NCI-H2171 treated with DMSO at 0.1 percent for 48 hours (cell line): Measurements from ENCODE around the gene CTXN3.
A peak's percentile ranks its signal among the peaks of the same experiment; 100 is the strongest.

ENCODE experiments used
- DNase-seq: peaks from one replicate; lab custom pipeline; 2025; lab: John Stamatoyannopoulos, UW

Gene CTXN3

DNA sequence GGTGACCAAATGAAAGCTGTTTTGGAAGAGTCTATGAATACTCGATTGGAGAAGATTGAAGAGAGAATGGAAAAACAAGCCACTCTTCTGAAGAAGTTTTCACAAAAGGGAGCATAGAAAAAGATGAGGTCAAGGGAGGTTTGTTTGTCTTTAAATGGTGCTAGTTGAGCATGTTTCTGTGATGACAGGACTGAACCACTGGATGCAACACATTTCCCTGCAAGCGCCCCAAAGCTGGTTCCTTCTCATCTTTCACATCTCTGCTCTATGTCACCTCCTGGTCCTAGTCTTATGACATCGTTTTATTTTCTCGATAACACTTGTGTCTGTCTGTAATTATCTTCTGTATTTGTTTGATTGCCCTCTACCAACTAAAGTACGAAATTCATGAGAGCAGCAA lies 50.5 kb downstream of the CTXN3 start:
- DNase-seq, result no peak

GRCh38 chr5:127700237-127700766 lies 51.4 kb downstream of the CTXN3 start:
- no peak for DNase-seq

GRCh38 chr5:127702434-127702833 lies 53.6 kb downstream of the CTXN3 start:
- DNase-seq, result no peak

GRCh38 chr5:127702926-127703561 lies 54.2 kb downstream of the CTXN3 start, which contains the start of gene CCDC192:
CCDC192 (plus strand) TSS chr5:127703391; CDS start chr5:127703446, 55 bp downstream.
- DNase-seq, result no peak

DNA sequence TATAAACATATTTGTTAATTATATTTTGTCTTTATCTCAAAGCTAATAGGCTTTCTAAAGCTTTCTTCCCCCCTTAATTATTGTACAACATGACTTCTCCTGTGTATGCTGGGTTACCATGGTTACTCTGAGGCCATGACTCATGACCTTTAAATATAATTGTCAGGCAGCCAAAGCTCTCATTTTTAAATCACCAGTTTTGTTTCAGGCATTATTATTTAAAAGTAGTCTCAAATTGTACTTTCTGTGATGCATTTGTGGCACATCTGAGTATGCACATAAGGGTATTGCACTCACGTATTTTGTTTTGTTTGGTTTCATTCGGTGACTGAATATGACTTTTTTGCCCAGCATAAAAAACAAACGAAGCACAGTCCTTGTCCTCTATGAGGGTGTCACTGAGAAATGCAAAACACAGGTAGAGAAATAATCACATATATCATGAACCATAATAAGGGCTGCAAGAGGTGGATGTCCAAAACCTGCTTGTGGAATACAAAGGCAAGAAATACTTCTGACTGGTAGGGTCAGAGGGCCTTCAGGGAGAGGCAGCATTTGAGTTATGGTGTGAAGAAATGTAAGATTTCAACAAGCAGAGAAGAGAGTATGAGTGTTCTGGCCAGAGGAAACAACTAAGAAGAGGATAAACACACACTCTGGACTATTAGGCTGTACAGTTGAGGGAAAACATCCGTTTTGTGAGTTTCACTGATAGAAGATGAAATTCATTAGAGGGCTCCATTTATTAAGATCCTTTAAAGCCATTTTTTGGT lies 56.4 kb downstream of the CTXN3 start:
- peak; percentile 7 for DNase-seq

- no peak for DNase-seq
Measured at GRCh38 chr5:127706691-127707090, 57.8 kb downstream of the CTXN3 start.

- no peak for DNase-seq
Measured at GRCh38 chr5:127707209-127707608, 58.3 kb downstream of the CTXN3 start.
